Stimulated activated effector memory CD8-positive, alpha-beta T cell treated with anti-CD3 and anti-CD28 coated beads, Interleukin-12 subunit alpha, Interleukin-12 subunit beta, amount 100 ng/mL, for 72 hours (primary cell): ENCODE measurements around the gene FBLN2.

Source experiments
- ATAC-seq: fragments of 150-1000 bp; cut with Tn5 transposase; 2 replicates; pipeline ENCODE4 v1.10.0; 2021
- DNase-seq, 2 donors: peaks; one replicate each; pipeline ENCODE4 v3.0.0; 2021 to 2022; ENCODE audit warnings: low spot score in 2 of 2
- H3K27ac Mint-ChIP-seq: one replicate; pipeline ENCODE4 v1.8.0; 2022; ENCODE audit warnings: mild to moderate bottlenecking, mixed read lengths
- H3K36me3 Mint-ChIP-seq: one replicate; pipeline ENCODE4 v1.8.0; 2022; ENCODE audit warnings: mild to moderate bottlenecking, mixed read lengths
- H3K4me1 Mint-ChIP-seq: one replicate; pipeline ENCODE4 v1.8.0; 2022; ENCODE audit warnings: mixed read lengths
- H3K4me3 Mint-ChIP-seq: one replicate; pipeline ENCODE4 v1.8.0; 2022; ENCODE audit warnings: mild to moderate bottlenecking, mixed read lengths
- H3K9me3 Mint-ChIP-seq: one replicate; pipeline ENCODE4 v1.8.0; 2022; ENCODE audit warnings: mixed read lengths

Gene FBLN2

DNA sequence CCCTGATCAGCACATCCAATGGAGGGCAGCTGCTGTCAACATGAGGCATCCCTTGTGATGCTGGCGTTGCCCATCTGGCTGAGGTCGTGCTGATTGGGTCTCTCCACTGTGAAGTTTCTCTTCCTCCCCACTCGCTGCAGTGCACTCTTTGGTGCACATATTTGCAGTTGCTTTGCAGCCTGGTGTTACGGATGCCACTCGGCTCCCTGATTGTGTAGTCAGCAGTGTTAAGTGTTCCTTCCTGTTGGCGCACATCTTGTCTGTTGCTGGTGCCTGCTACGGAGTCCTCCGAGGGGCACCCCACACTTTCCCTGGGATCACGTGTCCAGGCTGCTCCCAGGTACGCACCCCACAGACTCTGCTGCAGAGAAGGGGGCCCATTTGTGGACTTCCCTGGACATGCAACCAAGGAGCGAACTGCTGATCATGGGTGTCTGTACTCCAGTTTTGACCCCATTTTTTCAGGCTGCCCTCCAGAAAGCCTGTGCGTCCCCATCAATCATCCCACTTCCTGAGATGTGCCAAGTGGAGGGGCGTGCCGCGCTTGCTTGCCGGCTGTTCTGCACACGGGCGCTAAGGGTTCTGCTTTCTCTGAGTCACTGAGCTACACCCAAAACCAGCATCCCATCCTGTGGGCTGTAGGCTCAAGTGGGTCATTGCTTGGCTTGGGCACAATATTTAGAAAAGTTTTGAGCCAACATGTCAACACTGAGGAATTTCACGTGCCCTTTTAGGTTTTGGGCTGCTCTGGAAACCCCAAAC, 98.6 kb downstream of the FBLN2 start:
- peak; percentile 66 for ATAC-seq
- H3K9me3 Mint-ChIP-seq: no peaks in the 10 kb centered on the region
- no peaks in the 10 kb centered on the region for H3K36me3 Mint-ChIP-seq
- H3K4me1 Mint-ChIP-seq: peaks cover 40% of the 10 kb centered on the region
- H3K4me3 Mint-ChIP-seq: peak overlapping the region; percentile 15
- no peak for DNase-seq
- no peak overlapping the region for H3K27ac Mint-ChIP-seq

DNA sequence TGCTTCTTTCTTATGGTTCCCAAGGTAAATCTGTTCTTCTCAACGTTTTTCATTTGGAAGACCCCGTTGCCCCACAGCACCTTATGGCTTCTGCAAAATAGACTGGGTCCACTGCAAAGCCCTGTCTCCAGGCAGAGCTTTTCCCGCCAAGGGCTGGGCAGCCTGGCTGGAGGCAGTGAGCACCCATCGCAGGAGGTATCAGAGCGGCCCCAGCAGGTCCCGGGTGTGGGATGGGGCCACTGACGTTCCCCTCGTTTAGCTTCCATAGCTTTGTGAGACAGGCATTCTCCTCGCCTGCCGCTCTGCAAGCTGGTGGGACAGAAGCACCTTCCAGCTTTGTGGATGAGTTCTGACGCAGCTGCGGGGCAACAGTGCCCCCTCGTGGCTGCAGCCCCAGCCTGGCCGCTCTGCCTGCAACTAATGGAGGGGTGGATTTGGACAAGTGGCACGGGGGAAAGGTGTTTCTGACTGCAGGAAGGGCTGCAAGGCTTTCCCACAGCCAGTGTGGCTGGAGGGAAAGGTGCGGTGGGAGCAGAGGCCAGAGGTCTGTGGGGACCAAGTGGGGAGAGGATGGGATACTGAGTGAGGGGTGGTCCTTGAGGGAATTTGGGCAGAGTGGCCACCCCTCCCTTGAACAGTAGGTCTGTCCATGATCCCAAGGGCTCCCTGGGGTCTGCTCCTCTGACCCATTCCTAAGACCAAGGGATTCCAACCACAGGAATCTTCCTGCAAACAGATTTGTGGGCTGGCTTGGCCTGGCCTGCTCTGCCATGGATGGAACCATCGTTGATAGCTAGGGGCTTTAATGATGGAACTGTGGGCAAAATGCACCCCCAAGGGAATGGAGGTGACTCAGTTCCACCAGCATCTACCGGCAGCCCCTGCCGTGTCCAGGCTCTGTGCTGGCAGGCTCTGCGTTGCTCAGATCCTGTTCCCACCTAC, 99.4 kb downstream of the FBLN2 start:
- peak; percentile 75 to 90 for DNase-seq
- no peaks in the 10 kb centered on the region for H3K36me3 Mint-ChIP-seq
- peak; percentile 60 for ATAC-seq
- H3K4me1 Mint-ChIP-seq: peaks cover 49% of the 10 kb centered on the region
- H3K9me3 Mint-ChIP-seq: no peaks in the 10 kb centered on the region
- no peak overlapping the region for H3K27ac Mint-ChIP-seq
- H3K4me3 Mint-ChIP-seq: peak overlapping the region; percentile 15

DNA sequence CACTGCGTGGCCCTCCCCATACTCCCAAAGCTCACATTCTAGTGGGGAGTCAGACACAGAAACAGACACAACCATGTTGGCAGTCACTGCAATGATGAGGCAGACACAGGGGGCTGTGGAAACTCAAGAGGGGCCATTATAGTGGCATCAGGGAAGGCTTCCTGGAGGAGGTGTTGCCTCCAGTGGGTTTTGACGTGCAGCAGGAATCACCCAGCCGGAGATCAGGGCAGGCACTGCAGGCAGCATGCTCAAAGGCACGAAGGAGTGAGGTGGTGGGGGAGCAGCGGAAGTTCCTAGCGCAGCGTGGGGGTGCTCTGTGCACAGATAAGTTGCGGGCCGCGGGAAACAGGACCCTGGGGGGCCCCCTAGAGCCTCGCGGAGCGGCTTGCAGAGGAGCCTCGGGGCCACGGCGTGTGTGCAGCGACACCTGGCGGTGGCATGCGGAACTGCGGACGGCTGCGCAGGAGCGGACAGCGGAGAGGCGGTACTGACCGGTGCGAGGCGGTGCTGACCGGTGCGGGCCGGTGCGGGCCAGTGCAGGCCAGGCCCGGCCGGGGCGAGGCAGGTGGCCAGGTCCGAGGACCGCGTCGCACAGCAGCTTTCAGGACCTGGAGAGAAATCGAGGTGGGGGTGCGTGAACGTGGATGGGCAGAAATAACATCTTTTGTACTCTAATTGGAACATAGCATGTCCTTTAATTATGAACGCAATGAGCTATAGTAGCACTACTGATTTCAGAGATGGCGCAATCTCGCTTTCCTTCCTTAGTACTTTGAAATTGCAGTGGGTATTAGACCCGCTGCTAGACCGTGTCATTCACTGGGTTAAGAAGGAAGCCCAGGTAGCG, 101.5 kb downstream of the FBLN2 start:
- ATAC-seq: peak; percentile 61
- peak overlapping the region; percentile 36 for H3K4me3 Mint-ChIP-seq
- H3K9me3 Mint-ChIP-seq: no peaks in the 10 kb centered on the region
- peak; percentile 84 to 93 for DNase-seq
- H3K36me3 Mint-ChIP-seq: no peaks in the 10 kb centered on the region
- no peak overlapping the region for H3K27ac Mint-ChIP-seq
- peaks cover 66% of the 10 kb centered on the region for H3K4me1 Mint-ChIP-seq

DNA sequence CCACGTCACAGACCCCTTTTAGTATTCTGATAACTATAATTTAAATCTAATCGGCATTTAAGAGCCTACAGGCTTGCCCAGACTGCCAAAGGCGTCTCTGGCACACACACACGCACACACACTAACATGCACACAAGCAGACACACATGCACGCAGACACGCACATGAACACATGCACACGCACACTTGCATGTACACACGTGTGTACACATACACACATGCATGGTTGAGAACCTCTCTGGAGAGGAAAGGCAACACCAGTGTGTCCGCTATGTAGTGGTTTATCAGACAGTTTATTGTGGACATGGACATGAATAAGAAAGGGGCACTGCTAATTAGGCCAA, 102.1 kb downstream of the FBLN2 start:
- peaks cover 69% of the 10 kb centered on the region for H3K4me1 Mint-ChIP-seq
- no peaks in the 10 kb centered on the region for H3K36me3 Mint-ChIP-seq
- no peak overlapping the region for H3K27ac Mint-ChIP-seq
- H3K9me3 Mint-ChIP-seq: no peaks in the 10 kb centered on the region
- H3K4me3 Mint-ChIP-seq: no peak overlapping the region
- DNase-seq (no peak), ATAC-seq (no peak)

DNA sequence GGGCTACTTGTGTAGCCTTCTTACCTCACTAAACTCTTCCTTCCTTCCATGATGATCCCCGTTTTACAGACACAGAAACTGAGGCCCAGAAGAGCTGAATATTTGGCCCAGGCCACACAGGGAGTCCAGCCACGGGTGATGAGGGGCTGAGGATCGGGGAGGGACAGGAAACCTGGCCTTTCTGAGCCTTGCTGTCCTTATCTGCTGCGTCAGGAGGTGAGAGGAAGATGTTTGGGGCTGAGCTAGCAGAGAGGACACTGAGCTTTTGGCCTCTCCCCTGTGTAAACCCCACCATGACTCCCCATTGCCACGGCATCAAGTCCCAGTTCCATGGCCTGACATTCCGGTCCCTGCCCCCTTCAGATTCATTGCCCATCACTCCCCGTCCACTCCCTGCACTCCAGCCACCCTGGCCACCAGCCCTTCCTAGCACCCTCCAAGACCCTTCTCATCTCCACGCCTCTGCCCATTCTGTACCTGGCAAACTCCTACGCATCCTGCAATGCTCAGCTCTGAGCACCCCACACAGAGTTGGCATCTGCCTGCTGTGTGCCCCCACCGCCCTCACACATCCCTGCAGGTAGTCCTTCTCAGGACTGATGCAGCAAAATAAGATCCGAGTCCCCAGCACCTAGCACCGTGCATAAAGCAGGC, 103.0 kb downstream of the FBLN2 start:
- ATAC-seq (no peak), DNase-seq (no peak)
- H3K4me3 Mint-ChIP-seq: no peak overlapping the region
- H3K36me3 Mint-ChIP-seq: no peaks in the 10 kb centered on the region
- no peaks in the 10 kb centered on the region for H3K9me3 Mint-ChIP-seq
- no peak overlapping the region for H3K27ac Mint-ChIP-seq
- H3K4me1 Mint-ChIP-seq: peaks cover 68% of the 10 kb centered on the region

DNA sequence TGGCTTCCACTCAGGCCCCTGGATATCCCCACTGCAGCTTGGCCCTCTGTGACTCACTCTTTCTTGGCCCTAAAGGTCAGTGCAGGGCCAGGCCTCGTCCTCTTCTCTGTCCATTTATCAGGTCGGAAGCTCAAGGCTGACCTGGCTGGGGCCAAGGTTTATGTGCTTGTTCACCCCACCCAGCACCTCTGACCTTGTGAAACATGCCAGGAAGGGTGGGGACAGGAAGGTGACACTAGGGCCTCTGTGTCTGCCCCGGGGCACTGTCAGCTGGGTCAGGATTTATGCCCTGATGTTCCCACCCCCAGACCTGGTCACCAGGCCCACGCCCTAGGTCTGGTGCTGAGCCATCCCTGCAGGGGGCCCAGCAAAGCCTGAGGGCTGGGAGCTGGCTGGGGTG, 103.8 kb downstream of the FBLN2 start:
- H3K36me3 Mint-ChIP-seq: no peaks in the 10 kb centered on the region
- ATAC-seq (no peak), DNase-seq (no peak)
- H3K4me1 Mint-ChIP-seq: peaks cover 69% of the 10 kb centered on the region
- H3K9me3 Mint-ChIP-seq: no peaks in the 10 kb centered on the region
- peak overlapping the region; percentile 56 for H3K27ac Mint-ChIP-seq
- H3K4me3 Mint-ChIP-seq: no peak overlapping the region

DNA sequence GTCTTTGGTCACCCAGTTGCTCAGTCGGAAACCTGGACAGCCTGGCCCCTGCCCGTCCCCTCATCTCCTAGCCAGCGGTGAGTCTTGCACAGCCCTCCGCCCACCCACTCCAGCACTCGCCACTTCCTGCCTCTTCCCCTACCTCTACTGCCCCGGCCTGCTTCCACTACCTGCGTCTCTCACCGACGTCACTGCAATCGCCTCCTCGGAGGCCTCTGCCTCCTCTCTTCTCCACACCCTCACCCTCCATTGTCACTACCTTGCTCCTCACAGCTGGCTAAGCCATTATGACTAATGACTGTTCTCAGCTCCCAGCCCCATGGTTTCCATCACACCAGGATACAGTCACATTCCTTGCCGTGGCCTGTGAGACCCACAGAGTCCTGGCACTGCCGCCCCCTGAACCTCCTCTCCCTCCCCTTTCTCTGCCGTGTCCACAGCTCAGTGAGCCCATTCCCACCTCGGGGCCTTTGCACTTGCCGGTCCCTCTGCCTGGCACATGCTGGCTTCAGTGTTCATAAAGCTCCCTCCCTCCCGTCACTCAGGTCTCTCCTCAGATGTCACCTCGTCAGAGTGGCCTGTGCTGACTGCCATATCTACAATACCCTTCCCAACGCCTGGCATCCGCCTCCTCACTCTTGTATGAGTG, 104.8 kb downstream of the FBLN2 start:
- ATAC-seq: peak; percentile 53
- peak overlapping the region; percentile 2 for H3K27ac Mint-ChIP-seq
- peaks cover 67% of the 10 kb centered on the region for H3K4me1 Mint-ChIP-seq
- no peak overlapping the region for H3K4me3 Mint-ChIP-seq
- no peaks in the 10 kb centered on the region for H3K36me3 Mint-ChIP-seq
- no peaks in the 10 kb centered on the region for H3K9me3 Mint-ChIP-seq
- no peak for DNase-seq

DNA sequence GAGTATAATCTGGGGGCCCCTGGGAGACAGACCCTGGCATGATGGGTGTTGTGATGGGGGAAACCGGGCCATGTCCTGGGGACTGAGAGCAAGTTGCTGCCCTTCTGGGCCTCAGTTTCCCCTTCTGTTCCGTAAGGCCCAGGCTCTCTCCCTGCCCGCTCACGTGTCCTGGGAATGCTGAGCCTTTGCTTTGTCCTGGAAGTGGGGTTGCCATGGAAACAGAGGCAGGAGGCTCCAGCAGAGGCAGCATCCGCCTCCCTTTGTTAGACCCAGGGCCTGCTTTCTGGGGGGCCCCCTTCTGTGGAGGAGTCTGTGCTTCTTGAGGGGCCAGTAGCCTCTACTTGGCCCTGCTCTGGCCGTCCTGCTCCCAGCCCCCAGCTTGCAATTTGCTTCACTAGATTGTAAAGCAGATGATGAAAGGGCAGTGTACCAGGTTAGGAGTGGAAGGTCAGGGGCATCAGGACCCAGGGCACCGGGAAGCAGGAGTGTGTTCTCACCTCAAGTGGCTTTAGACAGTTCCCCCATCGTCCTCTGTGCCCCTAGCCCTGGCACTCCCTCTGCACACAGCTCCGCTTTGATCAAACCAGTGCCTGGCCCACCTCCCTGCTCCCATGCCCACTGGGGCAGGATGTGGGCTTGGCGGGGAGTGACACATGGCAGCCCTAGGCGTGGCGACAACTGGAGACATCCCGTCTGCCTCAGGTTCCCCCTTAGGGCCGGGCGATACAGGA, 105.6 kb downstream of the FBLN2 start:
- no peak for DNase-seq
- Mint-ChIP-seq H3K4me3 (peak overlapping the region; percentile 56), H3K36me3 (no peaks in the 10 kb centered on the region), H3K4me1 (peaks cover 67% of the 10 kb centered on the region), H3K27ac (peak overlapping the region; percentile 2), H3K9me3 (no peaks in the 10 kb centered on the region)
- ATAC-seq: peak; percentile 57

DNA sequence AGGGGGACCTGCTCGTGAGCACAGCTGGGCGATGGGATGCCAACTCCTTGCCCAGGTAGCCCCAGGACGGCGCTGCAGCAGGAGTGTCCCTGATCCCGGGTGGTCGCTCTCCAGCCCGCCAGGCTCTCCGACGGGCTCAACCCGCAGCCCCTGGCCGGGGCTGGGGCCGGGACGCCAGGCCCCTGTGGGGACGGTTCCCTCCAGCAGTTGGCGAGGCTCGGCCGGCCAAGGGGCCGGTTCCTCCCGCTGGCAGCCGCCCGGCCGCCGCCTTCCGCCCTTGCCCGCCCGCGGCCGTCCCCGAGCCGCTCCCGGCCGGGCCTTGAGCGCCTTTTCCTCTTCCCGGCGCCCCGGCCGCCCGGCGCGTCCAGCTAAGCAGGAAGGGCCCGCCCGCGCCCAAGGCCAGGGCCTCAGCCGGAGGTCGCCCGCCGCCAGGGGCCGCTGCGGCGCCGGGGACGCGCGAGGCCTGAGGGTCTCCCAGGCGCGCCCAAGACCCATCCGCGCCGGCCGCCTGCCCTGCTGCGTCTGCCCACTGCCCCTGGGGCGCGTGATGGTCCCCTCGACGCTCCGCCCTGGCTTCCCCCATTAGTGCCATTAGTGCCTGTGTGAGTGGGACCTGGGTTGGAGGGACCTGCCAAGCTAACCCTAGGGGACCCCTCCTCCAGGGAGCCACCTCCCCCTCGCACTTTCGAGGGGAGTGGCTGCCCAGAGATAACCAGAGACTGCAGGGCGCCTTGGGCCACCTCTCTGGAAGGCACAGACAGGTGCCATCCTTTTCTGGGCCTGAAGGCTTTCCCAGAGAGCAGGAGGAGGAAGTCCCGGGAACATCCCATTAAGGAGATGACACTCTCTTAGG, 106.4 kb downstream of the FBLN2 start:
- peak; percentile 34 for ATAC-seq
- Mint-ChIP-seq H3K9me3 (no peaks in the 10 kb centered on the region), H3K36me3 (no peaks in the 10 kb centered on the region), H3K4me3 (peak overlapping the region; percentile 56), H3K27ac (peak overlapping the region; percentile 78), H3K4me1 (peaks cover 64% of the 10 kb centered on the region)
- DNase-seq: peak in 1 of 2 donors; percentile 34

DNA sequence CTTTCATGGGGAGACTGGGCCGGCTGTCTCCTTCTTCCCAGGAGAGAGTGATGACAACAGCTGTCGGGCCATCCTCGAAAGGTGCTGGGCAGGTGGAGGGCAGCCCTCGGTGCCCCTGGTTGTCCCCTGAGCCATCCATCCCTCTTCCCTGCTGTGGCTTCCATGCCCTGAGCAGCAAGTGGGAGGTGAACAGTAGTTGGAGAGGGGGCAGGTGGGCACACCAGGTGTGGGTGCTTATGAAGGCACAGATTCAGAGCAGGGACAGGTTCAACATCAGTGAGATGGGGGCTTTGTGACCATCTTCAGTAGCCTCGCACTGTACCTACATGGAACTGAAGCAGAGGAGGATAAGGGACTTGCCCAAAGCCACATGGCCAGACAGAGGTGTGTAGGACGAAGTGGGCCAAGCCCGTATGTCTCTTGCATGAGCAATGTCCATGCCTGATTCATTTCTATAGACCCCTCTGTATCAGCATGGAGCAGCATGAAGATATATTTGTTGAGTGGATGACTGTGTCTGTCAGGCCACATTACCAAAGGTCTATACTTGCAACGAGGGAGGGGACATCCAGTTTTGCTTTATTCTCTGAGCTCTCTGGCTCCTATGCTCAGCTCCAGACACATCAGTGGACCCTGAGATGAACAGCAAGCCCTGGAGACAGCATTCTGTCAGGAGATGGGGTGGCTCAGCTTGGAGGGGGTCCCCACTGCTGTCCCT, 107.8 kb downstream of the FBLN2 start:
- H3K9me3 Mint-ChIP-seq: no peaks in the 10 kb centered on the region
- peaks cover 51% of the 10 kb centered on the region for H3K4me1 Mint-ChIP-seq
- H3K36me3 Mint-ChIP-seq: no peaks in the 10 kb centered on the region
- ATAC-seq (no peak), DNase-seq (no peak)
- no peak overlapping the region for H3K4me3 Mint-ChIP-seq
- no peak overlapping the region for H3K27ac Mint-ChIP-seq

DNA sequence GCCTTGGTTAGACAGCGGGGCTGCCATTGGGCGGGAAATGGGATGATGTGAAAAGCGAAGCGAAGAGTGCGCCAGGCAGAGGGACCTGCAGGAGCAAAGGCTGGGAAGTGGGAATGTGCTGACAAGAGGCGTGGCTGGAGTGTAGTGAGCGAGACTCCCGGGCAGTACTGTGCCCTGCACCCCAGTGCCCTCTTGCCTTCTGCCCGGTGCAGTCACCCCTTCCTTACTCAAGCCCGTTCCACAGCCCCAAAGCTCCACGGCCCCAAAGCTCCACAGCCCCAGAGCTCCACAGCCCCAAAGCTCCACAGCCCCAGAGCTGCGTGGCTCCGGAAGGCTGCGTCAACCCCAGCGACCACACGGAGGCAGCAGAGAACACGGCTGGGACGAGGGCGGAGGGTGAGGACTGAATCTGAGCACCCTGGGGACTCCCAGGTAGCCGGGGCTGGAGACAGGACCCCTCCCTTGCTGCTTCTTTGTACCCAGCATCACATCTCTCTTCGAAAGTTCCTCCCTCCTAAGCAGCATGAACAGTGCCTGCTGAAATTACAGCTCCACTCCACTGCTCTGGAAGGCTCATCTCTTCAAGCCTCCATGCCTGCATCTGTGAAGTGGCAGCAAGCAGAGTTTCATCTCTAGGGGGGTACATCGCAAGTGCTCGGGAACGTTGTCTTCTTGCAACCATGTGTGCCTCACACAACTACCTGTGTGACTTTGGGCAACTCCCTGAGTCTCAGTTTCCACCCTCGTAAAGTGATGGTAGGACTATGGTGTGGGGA, 108.9 kb downstream of the FBLN2 start:
- H3K4me3 Mint-ChIP-seq: no peak overlapping the region
- H3K27ac Mint-ChIP-seq: no peak overlapping the region
- ATAC-seq: peak; percentile 63
- peak; percentile 39 to 75 for DNase-seq
- no peaks in the 10 kb centered on the region for H3K36me3 Mint-ChIP-seq
- H3K9me3 Mint-ChIP-seq: no peaks in the 10 kb centered on the region
- peaks cover 40% of the 10 kb centered on the region for H3K4me1 Mint-ChIP-seq

DNA sequence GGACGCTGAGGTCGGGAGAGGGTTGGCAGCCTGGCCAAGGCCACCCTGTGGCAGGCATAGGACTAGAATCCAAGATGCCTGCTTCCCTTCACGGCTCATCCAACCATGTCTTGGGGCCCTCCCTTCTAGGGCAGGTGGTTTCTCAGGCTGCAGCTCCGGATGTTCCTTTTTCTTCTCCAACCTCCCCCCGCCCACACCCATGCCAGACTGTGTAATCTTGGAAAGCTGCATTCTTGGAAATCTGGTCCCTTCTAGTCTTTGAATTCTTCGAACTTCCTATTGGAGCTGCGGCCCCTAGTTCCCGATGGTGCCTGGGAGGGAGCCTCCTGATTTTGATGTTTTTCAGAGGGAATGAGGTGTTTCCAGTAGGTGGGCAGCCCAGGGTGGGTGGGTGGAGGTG, 109.8 kb downstream of the FBLN2 start:
- no peaks in the 10 kb centered on the region for H3K9me3 Mint-ChIP-seq
- H3K4me1 Mint-ChIP-seq: peaks cover 31% of the 10 kb centered on the region
- H3K4me3 Mint-ChIP-seq: no peak overlapping the region
- H3K27ac Mint-ChIP-seq: no peak overlapping the region
- ATAC-seq: no peak
- no peaks in the 10 kb centered on the region for H3K36me3 Mint-ChIP-seq
- DNase-seq: no peak
